SJSA1 (cell line): ENCODE measurements around the gene KIAA0040. TPM values are rescaled to one million over a fixed set of nuclear protein-coding genes. Genes with fewer than 3 reads are reported as not detected.
A peak's percentile ranks its signal among the peaks of the same experiment; 100 is the strongest.

ENCODE experiments used
- DNase-seq, 2 experiments: peaks; one replicate each; pipeline ENCODE4 v3.0.0-alpha.2; 2015 to 2020; ENCODE audit warnings: low spot score in 2 of 2, low read depth in 1 of 2
- H3K27ac ChIP-seq: fragments of 250-450 bp; sonication (Bioruptor Pico); 2 replicates; pipeline ENCODE4 v1.5.1; 2020; ENCODE audit warnings: mild to moderate bottlenecking, moderate library complexity
- H3K27me3 ChIP-seq: fragments of 250-450 bp; sonication (Bioruptor Pico); replicated peaks from 2 replicates; pipeline ENCODE4 v1.5.1; 2020; ENCODE audit warnings: mild to moderate bottlenecking, moderate library complexity
- H3K36me3 ChIP-seq: fragments of 250-450 bp; sonication (Bioruptor Pico); 2 replicates; pipeline ENCODE4 v1.5.1; 2020; ENCODE audit warnings: mild to moderate bottlenecking
- H3K4me1 ChIP-seq: fragments of 250-450 bp; sonication (Bioruptor Pico); replicated peaks from 2 replicates; pipeline ENCODE4 v1.6.1; 2021; ENCODE audit warnings: mild to moderate bottlenecking
- H3K4me3 ChIP-seq: fragments of 250-450 bp; sonication (Bioruptor Pico); 2 replicates; pipeline ENCODE4 v1.5.1; 2020; ENCODE audit warnings: mild to moderate bottlenecking
- H3K9me3 ChIP-seq: fragments of 250-450 bp; sonication (Bioruptor Pico); replicated peaks from 2 replicates; pipeline ENCODE4 v1.5.1; 2020; ENCODE audit warnings: mild to moderate bottlenecking
- total RNA-seq: library from RNA; depleted of rRNA; stranded (reverse); fragments of >200 nt; shearing (Covaris generic); gene quantifications from 2 replicates; pipeline ENCODE4 v1.2.3, GENCODE V29; 2014

The KIAA0040 gene
- total RNA-seq, 1 experiment from 2014 or later = 14.5 TPM

DNA sequence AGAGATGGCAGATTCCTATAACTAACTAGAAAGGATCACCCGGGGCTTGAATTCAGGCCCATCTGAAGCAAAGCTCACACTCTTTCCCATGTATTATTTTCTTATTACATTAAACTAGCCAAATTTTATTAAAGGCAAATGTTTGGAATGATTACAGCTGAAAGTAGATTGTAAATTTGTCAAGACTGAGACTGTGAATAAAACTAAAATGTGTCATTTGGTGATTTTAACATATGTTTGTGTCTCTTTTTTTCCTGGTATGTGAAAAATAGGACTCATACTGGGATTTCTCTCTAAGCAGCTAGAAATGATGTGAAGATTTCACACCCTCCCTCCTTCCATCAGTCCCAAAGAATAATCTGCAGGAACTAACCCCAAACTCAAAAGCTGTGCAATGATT, 19.1 kb upstream of the KIAA0040 start:
- no peak overlapping the region for H3K27ac ChIP-seq
- H3K4me3 ChIP-seq = no peak overlapping the region
- H3K4me1 ChIP-seq = no peaks in the 10 kb centered on the region
- H3K9me3 ChIP-seq = no peaks in the 10 kb centered on the region
- H3K36me3 ChIP-seq = no peaks in the 10 kb centered on the region
- peaks cover 3% of the 10 kb centered on the region; the same call in 1 of the 2 replicates for H3K27me3 ChIP-seq
- no peak for DNase-seq

GRCh38 chr1:175210744-175211143, 18.2 kb upstream of the KIAA0040 start:
- Histone ChIP-seq H3K4me3 (no peak overlapping the region), H3K27me3 (peaks cover 4% of the 10 kb centered on the region; the same call in 1 of the 2 replicates), H3K9me3 (no peaks in the 10 kb centered on the region), H3K4me1 (no peaks in the 10 kb centered on the region), H3K27ac (no peak overlapping the region), H3K36me3 (no peaks in the 10 kb centered on the region)
- DNase-seq = no peak

- no peak for DNase-seq
- Histone ChIP-seq H3K27ac (no peak overlapping the region), H3K36me3 (no peaks in the 10 kb centered on the region), H3K9me3 (no peaks in the 10 kb centered on the region), H3K4me3 (no peak overlapping the region), H3K27me3 (peaks cover 4% of the 10 kb centered on the region; the same call in 1 of the 2 replicates), H3K4me1 (no peaks in the 10 kb centered on the region)
Observed at GRCh38 chr1:175209493-175209921, 16.9 kb upstream of the KIAA0040 start.

- Histone ChIP-seq H3K9me3 (no peaks in the 10 kb centered on the region), H3K36me3 (no peaks in the 10 kb centered on the region), H3K27ac (no peak overlapping the region), H3K4me3 (no peak overlapping the region), H3K27me3 (peaks cover 4% of the 10 kb centered on the region; the same call in 1 of the 2 replicates), H3K4me1 (no peaks in the 10 kb centered on the region)
- no peak for DNase-seq
Observed at GRCh38 chr1:175208773-175209492, 16.4 kb upstream of the KIAA0040 start.

- no peak overlapping the region for H3K4me3 ChIP-seq
- H3K27ac ChIP-seq = no peak overlapping the region
Observed at GRCh38 chr1:175207971-175208370, 15.4 kb upstream of the KIAA0040 start.

GRCh38 chr1:175206687-175207086, 14.1 kb upstream of the KIAA0040 start:
- peaks cover 4% of the 10 kb centered on the region; the same call in 1 of the 2 replicates for H3K27me3 ChIP-seq
- no peaks in the 10 kb centered on the region for H3K36me3 ChIP-seq
- no peaks in the 10 kb centered on the region for H3K9me3 ChIP-seq
- DNase-seq = no peak
- no peak overlapping the region for H3K27ac ChIP-seq
- peaks cover 3% of the 10 kb centered on the region for H3K4me1 ChIP-seq
- H3K4me3 ChIP-seq = no peak overlapping the region

More at GRCh38 chr1:175207971-175208370, 15.4 kb upstream of the KIAA0040 start:
- no peaks in the 10 kb centered on the region for H3K9me3 ChIP-seq
- H3K4me1 ChIP-seq = no peaks in the 10 kb centered on the region
- H3K27me3 ChIP-seq = peaks cover 4% of the 10 kb centered on the region; the same call in 1 of the 2 replicates
- DNase-seq = no peak
- H3K36me3 ChIP-seq = no peaks in the 10 kb centered on the region

GRCh38 chr1:175204330-175204729, 11.8 kb upstream of the KIAA0040 start:
- Histone ChIP-seq H3K4me3 (no peak overlapping the region), H3K36me3 (no peaks in the 10 kb centered on the region), H3K9me3 (no peaks in the 10 kb centered on the region), H3K27ac (no peak overlapping the region), H3K4me1 (peaks cover 22% of the 10 kb centered on the region), H3K27me3 (peaks cover 4% of the 10 kb centered on the region; the same call in 1 of the 2 replicates)
- no peak for DNase-seq

DNA sequence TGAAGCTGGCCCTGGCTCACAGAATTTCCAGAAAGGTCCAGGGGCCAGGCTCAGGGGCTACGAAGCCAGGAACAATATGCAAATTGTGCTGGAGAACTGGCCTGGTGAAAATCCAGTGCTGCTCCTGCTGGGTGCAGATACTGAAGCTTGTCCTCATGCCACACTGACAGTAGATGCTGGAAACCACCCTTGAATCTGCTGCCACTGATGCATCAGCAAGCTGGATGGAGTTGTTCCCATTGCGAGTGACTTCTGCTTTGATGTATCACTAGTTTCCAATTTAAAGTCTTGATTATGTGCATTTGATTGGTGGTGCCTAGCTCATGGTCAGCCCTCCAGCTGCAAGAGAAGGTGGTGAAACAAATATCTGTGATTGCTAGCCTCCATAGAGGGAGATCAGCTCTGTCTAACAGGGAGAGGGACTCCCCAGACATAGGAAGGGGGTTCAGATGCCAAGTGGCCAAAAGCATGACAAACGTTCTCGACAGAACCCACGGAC, 11.0 kb upstream of the KIAA0040 start:
- H3K36me3 ChIP-seq = no peaks in the 10 kb centered on the region
- DNase-seq = no peak
- no peak overlapping the region for H3K27ac ChIP-seq
- H3K27me3 ChIP-seq = peaks cover 4% of the 10 kb centered on the region; the same call in 1 of the 2 replicates
- peaks cover 25% of the 10 kb centered on the region for H3K4me1 ChIP-seq
- H3K4me3 ChIP-seq = no peak overlapping the region
- H3K9me3 ChIP-seq = no peaks in the 10 kb centered on the region

DNA sequence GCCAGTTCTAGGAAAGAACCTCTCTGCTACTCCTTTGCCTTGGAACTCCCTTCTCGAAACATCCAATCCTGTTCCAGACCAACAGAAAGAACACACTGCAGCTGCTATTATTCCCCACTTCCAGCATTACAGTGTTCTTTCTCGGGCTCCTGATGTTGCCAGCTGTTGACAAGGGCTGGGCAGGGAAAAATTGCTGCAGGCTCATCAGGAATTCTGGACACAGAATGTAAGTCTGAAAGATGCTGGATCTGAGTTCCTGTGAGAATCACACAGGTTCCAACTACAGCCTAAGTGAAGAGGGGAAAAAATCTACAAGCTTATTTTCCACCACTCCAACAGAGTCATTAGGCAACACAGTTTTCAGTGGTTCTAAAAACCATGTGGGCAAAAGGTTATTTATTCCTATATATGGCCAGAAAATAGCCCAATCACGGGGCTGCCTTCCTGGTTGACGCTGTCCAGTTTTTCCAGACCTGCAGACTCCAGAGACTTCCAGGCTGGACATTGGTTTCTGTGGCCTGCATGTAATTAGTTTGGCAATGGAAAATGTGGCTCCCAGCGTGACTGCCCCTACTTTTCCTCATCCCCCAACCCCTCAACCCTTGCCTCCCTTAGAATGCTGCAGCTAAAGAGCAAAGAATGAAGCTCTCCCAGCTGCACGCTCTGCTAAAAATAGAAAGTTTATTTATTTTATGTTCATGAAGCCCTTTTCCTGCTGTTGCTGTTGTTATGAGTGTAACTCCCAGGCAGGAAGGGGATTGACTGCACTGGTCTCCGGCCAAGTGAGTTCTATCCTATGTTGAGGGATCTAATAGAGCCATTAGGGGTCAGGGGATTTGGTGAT, 8.3 kb upstream of the KIAA0040 start:
- H3K9me3 ChIP-seq = no peaks in the 10 kb centered on the region
- H3K27ac ChIP-seq = peak overlapping the region; percentile 62
- peak; percentile 60 to 69 for DNase-seq

GRCh38 chr1:175198332-175198731, 5.8 kb upstream of the KIAA0040 start:
- no peaks in the 10 kb centered on the region for H3K9me3 ChIP-seq
- no peak for DNase-seq
- peak overlapping the region; percentile 40 for H3K27ac ChIP-seq
- no peaks in the 10 kb centered on the region for H3K27me3 ChIP-seq
- H3K4me1 ChIP-seq = peaks cover 49% of the 10 kb centered on the region
- H3K36me3 ChIP-seq = no peaks in the 10 kb centered on the region
- H3K4me3 ChIP-seq = no peak overlapping the region

More for the DNA sequence above, 8.3 kb upstream of the KIAA0040 start:
- no peaks in the 10 kb centered on the region for H3K36me3 ChIP-seq
- no peaks in the 10 kb centered on the region for H3K27me3 ChIP-seq
- peaks cover 43% of the 10 kb centered on the region for H3K4me1 ChIP-seq
- no peak overlapping the region for H3K4me3 ChIP-seq

DNA sequence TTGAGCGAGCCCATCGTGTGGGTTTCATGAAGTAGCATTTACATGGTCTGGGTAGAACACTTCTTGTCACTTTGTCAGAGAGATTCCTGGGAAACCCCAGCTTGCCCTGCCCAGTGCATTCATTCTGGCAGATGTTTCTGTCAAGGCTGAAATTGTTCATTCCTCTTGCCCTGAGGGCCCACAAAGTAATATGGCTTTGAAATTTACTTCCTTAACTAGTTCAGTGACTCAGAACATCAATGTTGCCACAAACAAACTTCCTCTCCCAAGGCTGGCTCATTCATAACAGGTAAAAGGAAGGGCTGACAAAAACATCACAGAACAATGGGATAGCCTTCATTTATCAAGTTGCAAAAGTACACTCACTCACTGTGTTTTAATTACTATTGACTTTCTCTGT, 5.0 kb upstream of the KIAA0040 start:
- DNase-seq = peak; percentile 55 to 64
- H3K9me3 ChIP-seq = no peaks in the 10 kb centered on the region

GRCh38 chr1:175195798-175196197, 3.2 kb upstream of the KIAA0040 start:
- DNase-seq = no peak
- Histone ChIP-seq H3K27ac (no peak overlapping the region), H3K27me3 (no peaks in the 10 kb centered on the region), H3K9me3 (no peaks in the 10 kb centered on the region), H3K4me3 (no peak overlapping the region), H3K4me1 (peaks cover 44% of the 10 kb centered on the region), H3K36me3 (no peaks in the 10 kb centered on the region)

More for the DNA sequence above, 5.0 kb upstream of the KIAA0040 start:
- Histone ChIP-seq H3K4me1 (peaks cover 52% of the 10 kb centered on the region), H3K36me3 (no peaks in the 10 kb centered on the region), H3K27me3 (no peaks in the 10 kb centered on the region), H3K27ac (peak overlapping the region; percentile 40), H3K4me3 (no peak overlapping the region)

DNA sequence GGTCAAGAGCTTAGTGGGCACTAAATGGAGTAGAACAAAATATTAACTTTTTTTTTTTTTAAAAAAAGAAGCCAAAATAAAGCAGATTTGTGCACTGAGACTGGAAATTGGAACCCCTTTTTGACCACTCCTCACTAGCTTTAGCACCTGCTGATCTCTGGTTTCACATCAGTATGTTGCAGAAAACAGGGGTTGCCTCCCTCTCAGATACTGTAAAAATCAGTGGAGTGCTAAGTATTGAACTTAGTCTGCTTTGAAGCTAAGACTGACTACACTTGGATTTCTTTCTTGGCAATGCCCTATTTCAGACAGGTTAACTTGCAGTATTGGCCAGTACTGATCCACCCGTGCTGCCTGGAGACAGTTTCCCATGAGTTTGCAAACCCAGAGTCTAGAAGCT, 2.7 kb upstream of the KIAA0040 start:
- no peak for DNase-seq
- no peaks in the 10 kb centered on the region for H3K27me3 ChIP-seq
- H3K9me3 ChIP-seq = no peaks in the 10 kb centered on the region
- peaks cover 39% of the 10 kb centered on the region for H3K4me1 ChIP-seq
- H3K4me3 ChIP-seq = no peak overlapping the region
- no peaks in the 10 kb centered on the region for H3K36me3 ChIP-seq
- no peak overlapping the region for H3K27ac ChIP-seq

DNA sequence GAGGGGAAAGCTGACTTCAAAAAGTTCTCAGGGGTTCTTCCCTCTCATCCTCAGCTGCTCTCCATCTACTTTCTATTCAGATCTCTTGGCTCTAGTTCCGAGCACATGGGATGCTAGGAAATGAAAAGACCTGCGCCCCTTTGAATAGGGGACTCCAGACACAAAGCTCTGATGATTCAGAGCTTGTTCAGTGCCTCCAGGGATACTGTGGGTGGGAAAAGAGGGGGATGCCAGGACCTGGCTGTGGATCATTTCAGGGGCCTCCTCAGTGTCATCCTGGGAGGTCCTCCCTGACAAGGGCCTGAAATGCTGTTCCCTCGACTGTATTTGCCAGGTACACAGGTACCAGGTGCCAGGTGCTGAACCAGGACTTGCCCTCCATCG, 943 bp upstream of the KIAA0040 start:
- no peaks in the 10 kb centered on the region for H3K36me3 ChIP-seq
- peak in 1 of 2 experiments; percentile 54 for DNase-seq
- peaks cover 30% of the 10 kb centered on the region for H3K4me1 ChIP-seq
- H3K27me3 ChIP-seq = no peaks in the 10 kb centered on the region
- peak overlapping the region; percentile 52 for H3K27ac ChIP-seq
- peak overlapping the region; percentile 50 for H3K4me3 ChIP-seq
- H3K9me3 ChIP-seq = no peaks in the 10 kb centered on the region
